ENCODE measurements around the gene TNS2. TPM values are rescaled to one million over a fixed set of nuclear protein-coding genes. Genes with fewer than 3 reads are reported as not detected.

TNS2 gene
- total and polyA plus RNA-seq, 11 donors, result 56.0 to 193 (median 88.4) TPM

DNA sequence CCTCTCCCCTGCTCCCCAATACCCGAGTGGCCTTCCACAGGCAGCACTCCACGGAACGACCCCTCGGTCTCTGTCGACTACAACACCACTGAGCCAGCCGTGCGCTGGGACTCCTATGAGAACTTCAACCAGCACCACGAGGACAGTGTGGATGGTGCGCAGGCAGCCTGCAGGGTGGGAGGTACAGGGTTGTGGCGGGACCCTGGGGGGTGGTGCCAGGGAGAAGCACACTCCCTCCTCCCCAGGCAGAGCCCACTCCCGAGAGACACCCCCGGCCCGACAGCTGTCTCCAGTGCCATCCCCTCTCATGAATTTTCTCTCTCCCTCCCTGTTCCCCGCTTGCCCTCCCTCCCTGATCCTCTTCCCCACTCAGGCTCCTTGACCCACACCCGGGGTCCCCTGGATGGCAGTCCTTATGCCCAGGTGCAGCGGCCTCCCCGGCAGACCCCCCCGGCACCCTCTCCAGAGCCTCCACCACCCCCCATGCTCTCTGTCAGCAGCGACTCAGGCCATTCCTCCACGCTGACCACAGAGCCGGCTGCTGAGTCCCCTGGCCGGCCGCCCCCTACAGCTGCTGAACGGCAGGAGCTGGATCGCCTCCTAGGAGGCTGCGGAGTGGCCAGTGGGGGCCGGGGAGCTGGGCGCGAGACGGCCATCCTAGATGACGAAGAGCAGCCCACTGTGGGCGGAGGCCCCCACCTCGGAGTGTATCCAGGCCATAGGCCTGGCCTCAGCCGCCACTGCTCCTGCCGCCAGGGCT, 9.0 kb downstream of the TNS2 start:
- no peak for TF ChIP-seq POLR2A (IDR thresholded peaks at IDR 0.05)
- TF ChIP-seq, protein P1, sequence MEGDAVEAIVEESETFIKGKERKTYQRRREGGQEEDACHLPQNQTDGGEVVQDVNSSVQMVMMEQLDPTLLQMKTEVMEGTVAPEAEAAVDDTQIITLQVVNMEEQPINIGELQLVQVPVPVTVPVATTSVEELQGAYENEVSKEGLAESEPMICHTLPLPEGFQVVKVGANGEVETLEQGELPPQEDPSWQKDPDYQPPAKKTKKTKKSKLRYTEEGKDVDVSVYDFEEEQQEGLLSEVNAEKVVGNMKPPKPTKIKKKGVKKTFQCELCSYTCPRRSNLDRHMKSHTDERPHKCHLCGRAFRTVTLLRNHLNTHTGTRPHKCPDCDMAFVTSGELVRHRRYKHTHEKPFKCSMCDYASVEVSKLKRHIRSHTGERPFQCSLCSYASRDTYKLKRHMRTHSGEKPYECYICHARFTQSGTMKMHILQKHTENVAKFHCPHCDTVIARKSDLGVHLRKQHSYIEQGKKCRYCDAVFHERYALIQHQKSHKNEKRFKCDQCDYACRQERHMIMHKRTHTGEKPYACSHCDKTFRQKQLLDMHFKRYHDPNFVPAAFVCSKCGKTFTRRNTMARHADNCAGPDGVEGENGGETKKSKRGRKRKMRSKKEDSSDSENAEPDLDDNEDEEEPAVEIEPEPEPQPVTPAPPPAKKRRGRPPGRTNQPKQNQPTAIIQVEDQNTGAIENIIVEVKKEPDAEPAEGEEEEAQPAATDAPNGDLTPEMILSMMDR (IDR thresholded peaks at IDR 0.05), result no peak
- peaks cover 6 to 92% (median 60%) of the 10 kb centered on the region in 12 donors for H3K4me1 ChIP-seq
- 79 to 86% (median 82%) methylated on average over 22 to 35 of the region's 35 CpGs for WGBS, 4 donors
- DNase-seq (peak in 2 of 5 donors; percentile 35 to 65), ATAC-seq (no peak)
- peak overlapping the region in 2 of 12 donors; percentile 19 to 33 for H3K27ac ChIP-seq
- no peaks in the 10 kb centered on the region for H3K27me3 ChIP-seq
- H3K4me3 ChIP-seq, result no peak overlapping the region
- H3K36me3 ChIP-seq, result peaks cover 0 to 94% (median 86%) of the 10 kb centered on the region in 9 donors
- H3K9me3 ChIP-seq, result no peaks in the 10 kb centered on the region
- intact Hi-C loops (cut with DNase I), result no loop called here

DNA sequence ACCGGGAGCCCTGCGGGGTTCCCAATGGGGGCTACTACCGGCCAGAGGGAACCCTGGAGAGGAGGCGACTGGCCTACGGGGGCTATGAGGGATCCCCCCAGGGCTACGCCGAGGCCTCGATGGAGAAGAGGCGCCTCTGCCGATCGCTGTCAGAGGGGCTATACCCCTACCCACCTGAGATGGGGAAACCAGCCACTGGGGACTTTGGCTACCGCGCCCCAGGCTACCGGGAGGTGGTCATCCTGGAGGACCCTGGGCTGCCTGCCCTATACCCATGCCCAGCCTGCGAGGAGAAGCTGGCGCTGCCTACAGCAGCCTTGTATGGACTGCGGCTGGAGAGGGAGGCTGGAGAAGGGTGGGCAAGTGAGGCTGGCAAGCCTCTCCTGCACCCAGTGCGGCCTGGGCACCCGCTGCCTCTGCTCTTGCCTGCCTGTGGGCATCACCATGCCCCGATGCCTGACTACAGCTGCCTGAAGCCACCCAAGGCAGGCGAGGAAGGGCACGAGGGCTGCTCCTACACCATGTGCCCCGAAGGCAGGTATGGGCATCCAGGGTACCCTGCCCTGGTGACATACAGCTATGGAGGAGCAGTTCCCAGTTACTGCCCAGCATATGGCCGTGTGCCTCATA, 9.7 kb downstream of the TNS2 start:
- 90 to 94% (median 92%) methylated on average over 15 to 24 of the region's 24 CpGs for WGBS, 4 donors
- peak overlapping the region in 3 of 12 donors; percentile 33 to 81 (median 74) for H3K27ac ChIP-seq
- peak in 2 of 5 donors; percentile 27 to 64 for DNase-seq
- H3K36me3 ChIP-seq, result peaks cover 0 to 99% (median 93%) of the 10 kb centered on the region in 9 donors
- H3K9me3 ChIP-seq, result no peaks in the 10 kb centered on the region
- H3K27me3 ChIP-seq, result no peaks in the 10 kb centered on the region
- no peak for ATAC-seq
- intact Hi-C loops (cut with DNase I), result no loop called here
- no peak for TF ChIP-seq POLR2A (IDR thresholded peaks at IDR 0.05)
- TF ChIP-seq, protein P1 (IDR thresholded peaks at IDR 0.05), result no peak
- H3K4me3 ChIP-seq, result no peak overlapping the region
- H3K4me1 ChIP-seq, result peaks cover 3 to 92% (median 60%) of the 10 kb centered on the region in 12 donors

DNA sequence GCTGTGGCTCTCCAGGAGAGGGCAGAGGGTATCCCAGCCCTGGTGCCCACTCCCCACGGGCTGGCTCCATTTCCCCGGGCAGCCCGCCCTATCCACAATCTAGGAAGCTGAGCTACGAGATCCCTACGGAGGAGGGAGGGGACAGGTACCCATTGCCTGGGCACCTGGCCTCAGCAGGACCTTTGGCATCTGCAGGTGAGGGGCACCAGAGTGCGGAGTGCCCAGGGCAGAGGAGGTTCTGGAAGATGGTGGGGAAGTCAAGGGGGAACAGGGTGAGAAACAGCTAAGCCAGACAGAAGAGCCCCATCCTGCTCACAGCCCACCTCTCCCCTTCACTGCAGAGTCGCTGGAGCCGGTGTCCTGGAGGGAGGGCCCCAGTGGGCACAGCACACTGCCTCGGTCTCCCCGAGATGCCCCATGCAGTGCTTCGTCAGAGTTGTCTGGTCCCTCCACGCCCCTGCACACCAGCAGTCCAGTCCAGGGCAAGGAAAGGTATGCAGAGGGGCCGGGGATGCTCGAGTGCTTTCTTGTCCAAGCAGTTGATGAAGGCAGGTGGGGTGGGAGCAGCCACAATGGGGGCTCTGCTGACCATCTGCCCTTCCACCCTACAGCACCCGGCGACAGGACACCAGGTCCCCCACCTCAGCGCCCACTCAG, 10.3 kb downstream of the TNS2 start:
- Histone ChIP-seq H3K4me3 (no peak overlapping the region), H3K36me3 (peaks cover 0 to 99% (median 96%) of the 10 kb centered on the region in 9 donors), H3K27me3 (no peaks in the 10 kb centered on the region), H3K9me3 (no peaks in the 10 kb centered on the region), H3K27ac (peak overlapping the region in 11 of 12 donors; percentile 5 to 85 (median 68)), H3K4me1 (peaks cover 3 to 92% (median 59%) of the 10 kb centered on the region in 12 donors)
- no peak for TF ChIP-seq POLR2A (IDR thresholded peaks at IDR 0.05)
- intact Hi-C loops (cut with DNase I), result no loop called here
- no peak for ATAC-seq
- peak in 1 of 5 donors; percentile 22 for DNase-seq
- 70 to 89% (median 84%) methylated on average over 12 to 17 of the region's 17 CpGs for WGBS, 4 donors

DNA sequence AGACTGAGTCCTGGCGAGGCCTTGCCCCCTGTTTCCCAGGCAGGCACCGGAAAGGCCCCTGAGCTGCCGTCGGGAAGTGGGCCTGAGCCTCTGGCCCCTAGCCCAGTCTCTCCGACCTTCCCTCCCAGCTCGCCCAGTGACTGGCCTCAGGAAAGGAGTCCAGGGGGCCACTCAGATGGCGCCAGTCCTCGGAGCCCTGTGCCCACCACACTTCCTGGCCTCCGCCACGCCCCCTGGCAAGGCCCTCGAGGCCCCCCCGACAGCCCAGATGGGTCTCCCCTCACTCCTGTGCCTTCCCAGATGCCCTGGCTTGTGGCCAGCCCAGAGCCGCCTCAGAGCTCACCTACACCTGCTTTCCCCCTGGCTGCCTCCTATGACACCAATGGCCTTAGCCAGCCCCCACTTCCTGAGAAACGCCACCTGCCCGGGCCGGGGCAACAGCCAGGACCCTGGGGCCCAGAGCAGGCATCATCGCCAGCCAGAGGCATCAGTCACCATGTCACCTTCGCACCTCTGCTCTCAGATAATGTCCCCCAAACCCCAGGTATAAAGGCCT, 10.9 kb downstream of the TNS2 start:
- whole genome bisulfite sequencing, 4 donors, result 58 to 63% (median 62%) methylated on average over 16 to 18 of the region's 18 CpGs
- ATAC-seq (no peak), DNase-seq (peak in 1 of 5 donors; percentile 25)
- no peaks in the 10 kb centered on the region for H3K27me3 ChIP-seq
- H3K9me3 ChIP-seq, result no peaks in the 10 kb centered on the region
- H3K27ac ChIP-seq, result peak overlapping the region in 11 of 12 donors; percentile 5 to 85 (median 68)
- H3K36me3 ChIP-seq, result peaks cover 0 to 99% (median 96%) of the 10 kb centered on the region in 9 donors
- intact Hi-C loops (cut with DNase I), result no loop called here
- H3K4me3 ChIP-seq, result no peak overlapping the region
- TF ChIP-seq, protein P1 (IDR thresholded peaks at IDR 0.05), result no peak
- TF ChIP-seq POLR2A (IDR thresholded peaks at IDR 0.05), result no peak
- H3K4me1 ChIP-seq, result peaks cover 3 to 92% (median 62%) of the 10 kb centered on the region in 12 donors

All from heart left ventricle (tissue), 16 donors.